Chondrocyte (in vitro differentiated cells): Measurements from ENCODE around the gene CDC42EP1. TPM values are rescaled to one million over a fixed set of nuclear protein-coding genes. Genes with fewer than 3 reads are reported as not detected.

Source experiments
- DNase-seq: peaks from one replicate; pipeline ENCODE4 v3.0.0; 2021; ENCODE audit warnings: mixed read lengths, low spot score
- H3K27ac Mint-ChIP-seq: one replicate; pipeline ENCODE4 v1.8.0; 2021; ENCODE audit warnings: mild to moderate bottlenecking, moderate library complexity, mixed read lengths; ENCODE audit not compliant: unreplicated experiment
- H3K27me3 Mint-ChIP-seq: 2 replicates; pipeline ENCODE4 v1.8.0; 2021; ENCODE audit warnings: low read depth, mixed read lengths
- H3K36me3 Mint-ChIP-seq: 2 replicates; pipeline ENCODE4 v1.8.0; 2021; ENCODE audit warnings: low read depth, mixed read lengths
- H3K4me1 Mint-ChIP-seq: 2 replicates; pipeline ENCODE4 v1.8.0; 2021; ENCODE audit warnings: low read depth, mild to moderate bottlenecking, mixed read lengths
- H3K4me3 Mint-ChIP-seq: one replicate; pipeline ENCODE4 v1.8.0; 2021; ENCODE audit warnings: mild to moderate bottlenecking, moderate library complexity, mixed read lengths; ENCODE audit not compliant: unreplicated experiment
- H3K9me3 Mint-ChIP-seq: 2 replicates; pipeline ENCODE4 v1.8.0; 2021; ENCODE audit warnings: low read depth, mixed read lengths
- total RNA-seq: library from RNA; stranded (reverse); gene quantifications from 3 replicates; pipeline ENCODE4 v1.2.1, GENCODE V29; 2021
- TF ChIP-seq, protein P1 (sequence below): fragments of 200-600 bp; sonication (generic); IDR thresholded peaks from 2 replicates; pipeline ENCODE4 v1.5.0; 2021; ENCODE audit warnings: antibody characterized with exemption, mild to moderate bottlenecking, moderate library complexity

The CDC42EP1 gene
- total RNA-seq, 1 donor from 2014 or later, result 155 TPM

GRCh38 chr22:37569009-37569920 lies 9.0 kb downstream of the CDC42EP1 start:
- no peak for DNase-seq
- Mint-ChIP-seq H3K27me3 (no peaks in the 10 kb centered on the region), H3K27ac (peak overlapping the region; percentile 58), H3K4me3 (no peak overlapping the region), H3K4me1 (peaks cover 50% of the 10 kb centered on the region), H3K9me3 (no peaks in the 10 kb centered on the region), H3K36me3 (peaks cover 20% of the 10 kb centered on the region)
- TF ChIP-seq, protein P1, sequence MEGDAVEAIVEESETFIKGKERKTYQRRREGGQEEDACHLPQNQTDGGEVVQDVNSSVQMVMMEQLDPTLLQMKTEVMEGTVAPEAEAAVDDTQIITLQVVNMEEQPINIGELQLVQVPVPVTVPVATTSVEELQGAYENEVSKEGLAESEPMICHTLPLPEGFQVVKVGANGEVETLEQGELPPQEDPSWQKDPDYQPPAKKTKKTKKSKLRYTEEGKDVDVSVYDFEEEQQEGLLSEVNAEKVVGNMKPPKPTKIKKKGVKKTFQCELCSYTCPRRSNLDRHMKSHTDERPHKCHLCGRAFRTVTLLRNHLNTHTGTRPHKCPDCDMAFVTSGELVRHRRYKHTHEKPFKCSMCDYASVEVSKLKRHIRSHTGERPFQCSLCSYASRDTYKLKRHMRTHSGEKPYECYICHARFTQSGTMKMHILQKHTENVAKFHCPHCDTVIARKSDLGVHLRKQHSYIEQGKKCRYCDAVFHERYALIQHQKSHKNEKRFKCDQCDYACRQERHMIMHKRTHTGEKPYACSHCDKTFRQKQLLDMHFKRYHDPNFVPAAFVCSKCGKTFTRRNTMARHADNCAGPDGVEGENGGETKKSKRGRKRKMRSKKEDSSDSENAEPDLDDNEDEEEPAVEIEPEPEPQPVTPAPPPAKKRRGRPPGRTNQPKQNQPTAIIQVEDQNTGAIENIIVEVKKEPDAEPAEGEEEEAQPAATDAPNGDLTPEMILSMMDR, result no peak

- no peak overlapping the region for H3K4me3 Mint-ChIP-seq
- H3K27ac Mint-ChIP-seq, result peak overlapping the region; percentile 41
- no peaks in the 10 kb centered on the region for H3K9me3 Mint-ChIP-seq
- DNase-seq, result no peak
- H3K4me1 Mint-ChIP-seq, result peaks cover 45% of the 10 kb centered on the region
- H3K36me3 Mint-ChIP-seq, result peaks cover 20% of the 10 kb centered on the region
- TF ChIP-seq, protein P1, result no peak
- no peaks in the 10 kb centered on the region for H3K27me3 Mint-ChIP-seq
Measured at GRCh38 chr22:37569921-37570660, 9.8 kb downstream of the CDC42EP1 start.

DNA sequence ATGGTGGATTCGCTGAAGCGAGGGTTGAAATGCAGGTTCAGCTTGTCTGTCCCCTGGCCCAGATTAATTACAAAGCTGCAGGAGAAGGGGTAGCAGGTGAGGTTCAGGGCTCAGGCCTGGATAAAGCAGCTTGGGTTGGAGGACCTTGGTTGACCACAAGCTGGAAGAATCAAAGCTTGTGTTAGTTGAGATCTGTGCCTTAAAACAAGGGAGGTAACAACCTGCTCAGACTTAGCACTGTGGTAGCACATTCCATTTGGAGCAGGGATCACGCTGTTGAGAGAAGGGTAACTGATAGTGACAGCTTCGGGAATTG lies 10.3 kb downstream of the CDC42EP1 start:
- Mint-ChIP-seq H3K9me3 (no peaks in the 10 kb centered on the region), H3K4me1 (peaks cover 39% of the 10 kb centered on the region), H3K27ac (peak overlapping the region; percentile 41), H3K27me3 (no peaks in the 10 kb centered on the region), H3K4me3 (no peak overlapping the region), H3K36me3 (peaks cover 20% of the 10 kb centered on the region)
- no peak for DNase-seq
- TF ChIP-seq, protein P1, result no peak

GRCh38 chr22:37571258-37571991 lies 11.1 kb downstream of the CDC42EP1 start:
- H3K4me1 Mint-ChIP-seq, result peaks cover 35% of the 10 kb centered on the region
- H3K4me3 Mint-ChIP-seq, result no peak overlapping the region
- no peaks in the 10 kb centered on the region for H3K9me3 Mint-ChIP-seq
- DNase-seq, result no peak
- no peaks in the 10 kb centered on the region for H3K27me3 Mint-ChIP-seq
- peaks cover 18% of the 10 kb centered on the region for H3K36me3 Mint-ChIP-seq
- TF ChIP-seq, protein P1, result peak; percentile 49
- H3K27ac Mint-ChIP-seq, result no peak overlapping the region

- Mint-ChIP-seq H3K4me3 (no peak overlapping the region), H3K36me3 (peaks cover 17% of the 10 kb centered on the region), H3K27me3 (no peaks in the 10 kb centered on the region), H3K4me1 (peaks cover 31% of the 10 kb centered on the region), H3K9me3 (no peaks in the 10 kb centered on the region), H3K27ac (no peak overlapping the region)
- TF ChIP-seq, protein P1, result no peak
- no peak for DNase-seq
Measured at GRCh38 chr22:37571992-37572373, 11.7 kb downstream of the CDC42EP1 start.
